ENCODE data around the gene LPAR1.

DNA sequence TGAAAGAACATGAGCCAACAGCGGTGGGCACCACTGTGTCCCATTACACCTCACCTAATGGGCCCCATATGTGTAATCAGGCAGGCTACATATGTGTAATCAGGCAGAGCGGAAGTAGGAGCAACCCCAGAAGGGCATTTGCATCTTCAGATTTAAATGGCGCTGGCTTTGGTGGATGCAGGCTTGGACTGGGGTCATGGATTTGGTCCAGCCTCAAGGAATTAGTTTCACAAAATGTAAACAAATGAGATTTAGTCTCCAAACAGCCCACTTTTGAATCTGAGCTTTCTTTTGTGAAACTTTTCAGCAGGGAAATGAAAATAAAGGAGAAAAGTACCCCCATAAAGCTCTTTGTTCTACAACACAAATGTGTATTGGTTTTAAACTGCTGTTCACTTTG, 161.3 kb downstream of the LPAR1 start:
- no peak for TF ChIP-seq POLR2A (IDR thresholded peaks at IDR 0.05)
- TF ChIP-seq, protein P1, sequence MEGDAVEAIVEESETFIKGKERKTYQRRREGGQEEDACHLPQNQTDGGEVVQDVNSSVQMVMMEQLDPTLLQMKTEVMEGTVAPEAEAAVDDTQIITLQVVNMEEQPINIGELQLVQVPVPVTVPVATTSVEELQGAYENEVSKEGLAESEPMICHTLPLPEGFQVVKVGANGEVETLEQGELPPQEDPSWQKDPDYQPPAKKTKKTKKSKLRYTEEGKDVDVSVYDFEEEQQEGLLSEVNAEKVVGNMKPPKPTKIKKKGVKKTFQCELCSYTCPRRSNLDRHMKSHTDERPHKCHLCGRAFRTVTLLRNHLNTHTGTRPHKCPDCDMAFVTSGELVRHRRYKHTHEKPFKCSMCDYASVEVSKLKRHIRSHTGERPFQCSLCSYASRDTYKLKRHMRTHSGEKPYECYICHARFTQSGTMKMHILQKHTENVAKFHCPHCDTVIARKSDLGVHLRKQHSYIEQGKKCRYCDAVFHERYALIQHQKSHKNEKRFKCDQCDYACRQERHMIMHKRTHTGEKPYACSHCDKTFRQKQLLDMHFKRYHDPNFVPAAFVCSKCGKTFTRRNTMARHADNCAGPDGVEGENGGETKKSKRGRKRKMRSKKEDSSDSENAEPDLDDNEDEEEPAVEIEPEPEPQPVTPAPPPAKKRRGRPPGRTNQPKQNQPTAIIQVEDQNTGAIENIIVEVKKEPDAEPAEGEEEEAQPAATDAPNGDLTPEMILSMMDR (IDR thresholded peaks at IDR 0.05): no peak

Measured in adrenal gland (tissue), 5 donors.